Measurements from ENCODE around the gene MUC5AC. TPM values are rescaled to one million over a fixed set of nuclear protein-coding genes. Genes with fewer than 3 reads are reported as not detected.

The MUC5AC gene
- total RNA-seq, 4 donors from 2014 or later = under 0.01 TPM; not detected in 1

DNA sequence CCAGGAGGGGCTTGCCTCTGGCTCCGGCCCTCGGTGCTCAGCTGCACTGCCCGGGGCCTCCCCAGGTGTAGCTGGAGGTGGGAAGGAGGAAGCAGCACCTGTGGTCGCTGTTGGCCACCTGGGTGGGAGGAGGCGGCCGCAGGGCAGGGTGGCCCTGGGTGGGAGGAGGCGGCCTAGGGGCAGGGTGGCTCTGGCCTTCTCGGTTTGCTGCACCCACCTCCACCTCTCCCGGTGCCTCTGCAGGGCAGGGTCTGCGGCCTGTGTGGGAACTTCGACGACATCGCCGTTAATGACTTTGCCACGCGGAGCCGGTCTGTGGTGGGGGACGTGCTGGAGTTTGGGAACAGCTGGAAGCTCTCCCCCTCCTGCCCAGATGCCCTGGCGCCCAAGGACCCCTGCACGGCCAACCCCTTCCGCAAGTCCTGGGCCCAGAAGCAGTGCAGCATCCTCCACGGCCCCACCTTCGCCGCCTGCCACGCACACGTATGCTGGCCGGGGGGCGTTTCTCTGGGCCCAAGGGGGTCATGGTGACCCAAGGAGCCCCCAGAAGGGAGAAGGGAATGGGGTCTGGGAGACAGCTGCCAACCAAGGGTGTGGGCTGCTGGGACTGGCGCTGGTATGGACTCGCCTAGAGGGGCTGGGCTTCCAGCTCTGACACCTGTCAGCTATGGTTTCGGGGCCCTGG is 20.6 kb downstream of the MUC5AC start:
- no peak for DNase-seq (ENCODE audit: extremely low spot score)
- intact Hi-C loops (cut with DNase I) = no loop called here

GRCh38 chr11:1178906-1179305 is 21.2 kb downstream of the MUC5AC start:
- no peaks in the 10 kb centered on the region for H3K9me3 ChIP-seq
- DNase-seq (ENCODE audit: extremely low spot score) = no peak
- H3K4me1 ChIP-seq = no peaks in the 10 kb centered on the region
- H3K4me3 ChIP-seq = no peak overlapping the region
- WGBS = 89% methylated on average over 14 of the region's 29 CpGs
- TF ChIP-seq POLR2AphosphoS5 (IDR thresholded peaks at IDR 0.05) = no peak
- TF ChIP-seq, protein P1, sequence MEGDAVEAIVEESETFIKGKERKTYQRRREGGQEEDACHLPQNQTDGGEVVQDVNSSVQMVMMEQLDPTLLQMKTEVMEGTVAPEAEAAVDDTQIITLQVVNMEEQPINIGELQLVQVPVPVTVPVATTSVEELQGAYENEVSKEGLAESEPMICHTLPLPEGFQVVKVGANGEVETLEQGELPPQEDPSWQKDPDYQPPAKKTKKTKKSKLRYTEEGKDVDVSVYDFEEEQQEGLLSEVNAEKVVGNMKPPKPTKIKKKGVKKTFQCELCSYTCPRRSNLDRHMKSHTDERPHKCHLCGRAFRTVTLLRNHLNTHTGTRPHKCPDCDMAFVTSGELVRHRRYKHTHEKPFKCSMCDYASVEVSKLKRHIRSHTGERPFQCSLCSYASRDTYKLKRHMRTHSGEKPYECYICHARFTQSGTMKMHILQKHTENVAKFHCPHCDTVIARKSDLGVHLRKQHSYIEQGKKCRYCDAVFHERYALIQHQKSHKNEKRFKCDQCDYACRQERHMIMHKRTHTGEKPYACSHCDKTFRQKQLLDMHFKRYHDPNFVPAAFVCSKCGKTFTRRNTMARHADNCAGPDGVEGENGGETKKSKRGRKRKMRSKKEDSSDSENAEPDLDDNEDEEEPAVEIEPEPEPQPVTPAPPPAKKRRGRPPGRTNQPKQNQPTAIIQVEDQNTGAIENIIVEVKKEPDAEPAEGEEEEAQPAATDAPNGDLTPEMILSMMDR (IDR thresholded peaks at IDR 0.05) = no peak
- TF ChIP-seq POLR2A (IDR thresholded peaks at IDR 0.05; ENCODE audit: low read depth) = no peak
- no peak for TF ChIP-seq EP300 (IDR thresholded peaks at IDR 0.05)
- intact Hi-C loops (cut with DNase I) = no loop called here
- H3K36me3 ChIP-seq = no peaks in the 10 kb centered on the region
- H3K27me3 ChIP-seq = peaks cover 0 to 64% (median 0%) of the 10 kb centered on the region in 4 donors
- no peak overlapping the region for H3K27ac ChIP-seq (replicated peaks in 1 of 4)

More for the DNA sequence above, 20.6 kb downstream of the MUC5AC start:
- Histone ChIP-seq H3K27ac (replicated peaks in 1 of 4) (no peak overlapping the region), H3K27me3 (peaks cover 0 to 64% (median 0%) of the 10 kb centered on the region in 4 donors), H3K4me1 (no peaks in the 10 kb centered on the region), H3K4me3 (no peak overlapping the region), H3K36me3 (no peaks in the 10 kb centered on the region), H3K9me3 (no peaks in the 10 kb centered on the region)
- 88% methylated on average over 21 of the region's 31 CpGs for WGBS
- TF ChIP-seq POLR2AphosphoS5 (IDR thresholded peaks at IDR 0.05) (no peak), EP300 (IDR thresholded peaks at IDR 0.05) (no peak), POLR2A (IDR thresholded peaks at IDR 0.05; ENCODE audit: low read depth) (no peak)
- TF ChIP-seq, protein P1 (IDR thresholded peaks at IDR 0.05) = no peak

- TF ChIP-seq, protein P1 (IDR thresholded peaks at IDR 0.05) = no peak
- intact Hi-C loops (cut with DNase I) = no loop called here
- Histone ChIP-seq H3K36me3 (no peaks in the 10 kb centered on the region), H3K27me3 (peaks cover 0 to 57% (median 0%) of the 10 kb centered on the region in 4 donors), H3K4me3 (no peak overlapping the region), H3K4me1 (no peaks in the 10 kb centered on the region), H3K27ac (replicated peaks in 1 of 4) (no peak overlapping the region), H3K9me3 (no peaks in the 10 kb centered on the region)
- no peak for DNase-seq (ENCODE audit: extremely low spot score)
- WGBS = 80% methylated on average over 8 of the region's 17 CpGs
These were observed 21.9 kb downstream of the MUC5AC start for GRCh38 chr11:1179641-1180040.

- Histone ChIP-seq H3K4me3 (no peak overlapping the region), H3K36me3 (no peaks in the 10 kb centered on the region), H3K27ac (replicated peaks in 1 of 4) (no peak overlapping the region), H3K4me1 (no peaks in the 10 kb centered on the region), H3K27me3 (peaks cover 0 to 55% (median 0%) of the 10 kb centered on the region in 4 donors), H3K9me3 (no peaks in the 10 kb centered on the region)
- DNase-seq (ENCODE audit: extremely low spot score) = no peak
- intact Hi-C loops (cut with DNase I) = no loop called here
- WGBS = 82% methylated on average over 12 of the region's 15 CpGs
- TF ChIP-seq POLR2A (IDR thresholded peaks at IDR 0.05; ENCODE audit: low read depth) = no peak
- TF ChIP-seq POLR2AphosphoS5 (IDR thresholded peaks at IDR 0.05) = no peak
- TF ChIP-seq, protein P1 (IDR thresholded peaks at IDR 0.05) = no peak
- TF ChIP-seq EP300 (IDR thresholded peaks at IDR 0.05) = no peak
These were observed 22.4 kb downstream of the MUC5AC start for GRCh38 chr11:1180171-1180570.

- no peaks in the 10 kb centered on the region for H3K36me3 ChIP-seq
- intact Hi-C loops (cut with DNase I) = no loop called here
- no peak overlapping the region for H3K27ac ChIP-seq (replicated peaks in 1 of 4)
- 91% methylated on average over 25 of the region's 29 CpGs for WGBS
- H3K27me3 ChIP-seq = peaks cover 0 to 54% (median 0%) of the 10 kb centered on the region in 4 donors
- DNase-seq (ENCODE audit: extremely low spot score) = no peak
- no peak for TF ChIP-seq POLR2AphosphoS5 (IDR thresholded peaks at IDR 0.05)
- no peak for TF ChIP-seq POLR2A (IDR thresholded peaks at IDR 0.05; ENCODE audit: low read depth)
- TF ChIP-seq, protein P1 (IDR thresholded peaks at IDR 0.05) = no peak
- no peak for TF ChIP-seq EP300 (IDR thresholded peaks at IDR 0.05)
- H3K4me1 ChIP-seq = no peaks in the 10 kb centered on the region
- H3K9me3 ChIP-seq = no peaks in the 10 kb centered on the region
- H3K4me3 ChIP-seq = no peak overlapping the region
These were observed 23.2 kb downstream of the MUC5AC start for GRCh38 chr11:1180947-1181391.
